ENCODE data around the gene AGAP1. TPM values are rescaled to one million over a fixed set of nuclear protein-coding genes. Genes with fewer than 3 reads are reported as not detected.
"Not testable (repeated sequence)": the region's sequence is repeated elsewhere in the genome, so short reads cannot be mapped to it uniquely, and the experiment has no call there.

AGAP1 gene
- total and polyA plus RNA-seq, 7 donors = 10.8 to 42.7 (median 18.6) TPM

GRCh38 chr2:235763816-235764215, 270.0 kb downstream of the AGAP1 start:
- Histone ChIP-seq H3K36me3 (peaks cover 0 to 24% (median 4%) of the 10 kb centered on the region in 4 donors), H3K9me3 (no peaks in the 10 kb centered on the region), H3K4me3 (no peak overlapping the region), H3K27ac (no peak overlapping the region), H3K27me3 (no peaks in the 10 kb centered on the region), H3K4me1 (peaks cover 0 to 18% (median 0%) of the 10 kb centered on the region in 4 donors)
- intact Hi-C loops (cut with DNase I) = no loop called here
- DNase-seq = peak; percentile 40
- TF ChIP-seq CTCF (IDR thresholded peaks at IDR 0.05) (no peak), POLR2A (IDR thresholded peaks at IDR 0.05) (no peak), POLR2AphosphoS5 (IDR thresholded peaks at IDR 0.05) (no peak), EP300 (IDR thresholded peaks at IDR 0.05) (no peak)
- WGBS, 2 donors = 95 to 96% methylated on average over 20 of the region's 20 CpGs

GRCh38 chr2:235764478-235764877, 270.6 kb downstream of the AGAP1 start:
- H3K4me3 ChIP-seq; DNase-seq; H3K27me3 ChIP-seq; H3K9me3 ChIP-seq; H3K27ac ChIP-seq; intact Hi-C loops (cut with DNase I): not testable (repeated sequence)
- WGBS, 2 donors = 93% methylated on average over 19 of the region's 19 CpGs
- peaks cover 0 to 18% (median 0%) of the 10 kb centered on the region in 4 donors for H3K4me1 ChIP-seq
- H3K36me3 ChIP-seq = peaks cover 0 to 24% (median 4%) of the 10 kb centered on the region in 4 donors

GRCh38 chr2:235765181-235765820, 271.5 kb downstream of the AGAP1 start:
- no peak overlapping the region for H3K4me3 ChIP-seq
- no peaks in the 10 kb centered on the region for H3K27me3 ChIP-seq
- intact Hi-C loops (cut with DNase I) = no loop called here
- DNase-seq = peak; percentile 84
- H3K27ac ChIP-seq = peak overlapping the region in 2 of 4 donors; percentile 56 to 65
- TF ChIP-seq EP300 (IDR thresholded peaks at IDR 0.05) = no peak
- TF ChIP-seq POLR2A (IDR thresholded peaks at IDR 0.05) = no peak
- TF ChIP-seq CTCF (IDR thresholded peaks at IDR 0.05) = no peak
- no peak for TF ChIP-seq POLR2AphosphoS5 (IDR thresholded peaks at IDR 0.05)
- H3K36me3 ChIP-seq = peaks cover 0 to 24% (median 4%) of the 10 kb centered on the region in 4 donors
- 87 to 92% methylated on average over 30 of the region's 30 CpGs for WGBS, 2 donors
- peaks cover 0 to 18% (median 0%) of the 10 kb centered on the region in 4 donors for H3K4me1 ChIP-seq
- no peaks in the 10 kb centered on the region for H3K9me3 ChIP-seq

GRCh38 chr2:235766278-235766677, 272.4 kb downstream of the AGAP1 start:
- Histone ChIP-seq H3K9me3 (no peaks in the 10 kb centered on the region), H3K4me3 (no peak overlapping the region), H3K4me1 (peaks cover 0 to 18% (median 0%) of the 10 kb centered on the region in 4 donors), H3K27ac (peak overlapping the region in 2 of 4 donors; percentile 58 to 65), H3K36me3 (peaks cover 0 to 24% (median 6%) of the 10 kb centered on the region in 4 donors), H3K27me3 (no peaks in the 10 kb centered on the region)
- DNase-seq = peak; percentile 82
- 1 to 3% methylated on average over 7 of the region's 7 CpGs for WGBS, 2 donors
- intact Hi-C loops (cut with DNase I) = loop anchor here (1.0 kb wide), 1 partner anchor 415 kb away; no protein-coding TSS in a partner anchor
- TF ChIP-seq POLR2A (IDR thresholded peaks at IDR 0.05) = no peak
- TF ChIP-seq CTCF (IDR thresholded peaks at IDR 0.05) = peak; percentile 52 to 91 (median 90)
- no peak for TF ChIP-seq EP300 (IDR thresholded peaks at IDR 0.05)

- Histone ChIP-seq H3K4me1 (peaks cover 0 to 18% (median 0%) of the 10 kb centered on the region in 4 donors), H3K27me3 (no peaks in the 10 kb centered on the region), H3K27ac (no peak overlapping the region), H3K9me3 (no peaks in the 10 kb centered on the region), H3K36me3 (peaks cover 0 to 17% (median 5%) of the 10 kb centered on the region in 4 donors), H3K4me3 (no peak overlapping the region)
- 93 to 95% methylated on average over 13 of the region's 13 CpGs for WGBS, 2 donors
- DNase-seq = peak; percentile 56
- intact Hi-C loops (cut with DNase I) = no loop called here
- TF ChIP-seq CTCF (IDR thresholded peaks at IDR 0.05) (no peak), EP300 (IDR thresholded peaks at IDR 0.05) (no peak)
These were observed 274.8 kb downstream of the AGAP1 start for GRCh38 chr2:235768606-235769005.

All from sigmoid colon (tissue), 7 donors.